K562 (cell line): ENCODE results near the gene DNM1. TPM values are rescaled to one million over a fixed set of nuclear protein-coding genes. Genes with fewer than 3 reads are reported as not detected.

Experiments used
- ATAC-seq: fragments of 200-7000 bp; cut with Tn5 transposase; 3 replicates; pipeline ENCODE4 v1.9.1; 2020; ENCODE audit warnings: moderate library complexity
- BruUV-seq: library from RNA; stranded (reverse); fragments of 400-500 nt; replicated peaks from 2 replicates; lab custom pipeline; 2021; lab: Mats Ljungman, UMichigan
- CTCF ChIA-PET: fragments of 300-600 bp; formaldehyde crosslinking; extraction: SDS; loops from one replicate; lab custom pipeline; 2021; ENCODE audit warnings: low intra/inter-chr PET ratio; lab: Yijun Ruan, JAX
- POLR2A ChIA-PET: fragments of 300-600, 350-650 bp; sonication (Branson Sonifier 250); formaldehyde crosslinking; extraction: SDS; loops from one replicate; lab custom pipeline; 2021; ENCODE audit warnings: antibody characterized with exemption, inconsistent platforms; lab: Yijun Ruan, JAX
- DNase-seq, 4 experiments: peaks; one replicate each; pipeline versions ENCODE4 v3.0.0 to v3.0.0-alpha.2; 2011 to 2018; ENCODE audit warnings: low spot score in 3 of 4, mixed read lengths in 3 of 4; ENCODE audit errors: extremely low read depth in 1 of 4
- FAIRE-seq: peaks from 2 replicates; lab custom pipeline; 2011; peaks lifted over from hg19 to GRCh38; lab: Jason Lieb, UNC
- H2AFZ ChIP-seq: 2 replicates; pipeline ENCODE4 v1.6.0; 2011; ENCODE audit warnings: low read depth, low read length, control low read depth, inconsistent platforms
- H3K27ac ChIP-seq: fragments of 200-600 bp; 3 replicates; pipeline ENCODE4 v1.8.0; 2011; ENCODE audit warnings: low read depth, mild to moderate bottlenecking, control low read depth, inconsistent platforms, low read length, moderate library complexity, mixed read lengths; ENCODE audit errors: extremely low read depth
- H3K27me3 ChIP-seq, 2 experiments: fragments of 300-600 bp in 1 of 2; 2 replicates in 1 of 2; 3 replicates in 1 of 2; pipeline versions ENCODE4 v1.6.0 to v1.8.0; 2011; ENCODE audit warnings: inconsistent platforms in 2 of 2, low read length in 2 of 2, mild to moderate bottlenecking in 1 of 2, mixed read lengths in 1 of 2, moderate library complexity in 1 of 2; ENCODE audit not compliant: control insufficient read depth in 2 of 2, insufficient read depth in 2 of 2
- H3K36me3 ChIP-seq: fragments of 300-600 bp; 3 replicates; pipeline ENCODE4 v1.8.0; 2011; ENCODE audit warnings: mild to moderate bottlenecking, low read length, inconsistent platforms; ENCODE audit not compliant: control insufficient read depth, insufficient read depth
- H3K4me1 ChIP-seq, 2 experiments: fragments of 200-600 bp in 1 of 2; replicated peaks in 1 of 2; 2 replicates in 1 of 2; 3 replicates in 1 of 2; pipeline versions ENCODE4 v1.5.1 to v1.8.0; 2011; ENCODE audit warnings: inconsistent platforms in 2 of 2, low read length in 2 of 2, mild to moderate bottlenecking in 1 of 2, mixed read lengths in 1 of 2, moderate library complexity in 1 of 2; ENCODE audit not compliant: control insufficient read depth in 2 of 2, insufficient read depth in 2 of 2
- H3K4me2 ChIP-seq: 2 replicates; pipeline ENCODE4 v1.6.1; 2011; ENCODE audit warnings: low read length, control low read depth, inconsistent platforms, mixed read lengths; ENCODE audit not compliant: insufficient read depth
- H3K4me3 ChIP-seq: fragments of 200-600 bp; sonication (generic), shearing (Covaris generic); 2 replicates; pipeline ENCODE4 v1.5.1; 2016; ENCODE audit warnings: control low read depth, inconsistent platforms
- H3K79me2 ChIP-seq: fragments of 200-600 bp; 3 replicates; pipeline ENCODE4 v1.8.0; 2011; ENCODE audit warnings: low read length, inconsistent platforms; ENCODE audit not compliant: control insufficient read depth, insufficient read depth
- H3K9ac ChIP-seq, 2 experiments: 2 replicates each; pipeline versions ENCODE4 v1.6.0 to v1.6.1; 2011; ENCODE audit warnings: low read depth in 2 of 2, low read length in 2 of 2, control low read depth in 1 of 2, inconsistent platforms in 1 of 2, mild to moderate bottlenecking in 1 of 2, mixed read lengths in 1 of 2; ENCODE audit not compliant: insufficient read depth in 1 of 2
- H3K9me1 ChIP-seq: one replicate; pipeline ENCODE4 v1.6.0; 2011; ENCODE audit warnings: inconsistent platforms, mild to moderate bottlenecking, low read length, moderate library complexity; ENCODE audit not compliant: control insufficient read depth, insufficient read depth
- H3K9me3 ChIP-seq: replicated peaks from 2 replicates; pipeline ENCODE4 v1.5.1; 2011; ENCODE audit warnings: low read depth, low read length, inconsistent platforms; ENCODE audit not compliant: control insufficient read depth, insufficient read depth
- H4K20me1 ChIP-seq: replicated peaks from 2 replicates; pipeline ENCODE4 v1.6.1; 2011; ENCODE audit warnings: low read length, inconsistent platforms, mixed read lengths; ENCODE audit not compliant: control insufficient read depth, insufficient read depth
- E2F8 ChIP-seq: fragments of 450-650 bp; IDR thresholded peaks from 2 replicates; pipeline ENCODE4 v1.7.1; 2018; ENCODE audit warnings: mild to moderate bottlenecking, low read depth; ENCODE audit not compliant: partially characterized antibody
- EZH2 ChIP-seq: IDR thresholded peaks from 2 replicates; pipeline ENCODE4 v1.6.1; 2012; ENCODE audit warnings: low read depth, mild to moderate bottlenecking, inconsistent platforms, low read length, borderline replicate concordance
- JUNB ChIP-seq: fragments of 450-650 bp; formaldehyde crosslinking; conservative IDR thresholded peaks from 2 replicates; pipeline ENCODE4 v1.4.0; 2020; ENCODE audit warnings: mild to moderate bottlenecking
- KAT7 ChIP-seq: sonication (generic); formaldehyde crosslinking; IDR thresholded peaks from 2 replicates; pipeline ENCODE4 v1.8.0; 2022; ENCODE audit warnings: missing genetic modification reagents, mild to moderate bottlenecking, borderline replicate concordance
- MBD2 ChIP-seq: sonication (generic); IDR thresholded peaks from 2 replicates; pipeline ENCODE4 v1.6.1; 2016; ENCODE audit warnings: low read depth, borderline replicate concordance
- NR2C1 ChIP-seq, 2 experiments: fragments of 450-650 bp; IDR thresholded peaks; 2 replicates each; pipeline ENCODE4 v1.6.1; 2017; ENCODE audit warnings: mild to moderate bottlenecking in 2 of 2, antibody characterized with exemption in 1 of 2, inconsistent platforms in 1 of 2, missing compliant biosample characterization in 1 of 2, missing genetic modification characterization in 1 of 2
- NR2F6 ChIP-seq: fragments of 450-650 bp; formaldehyde crosslinking; IDR thresholded peaks from 2 replicates; pipeline ENCODE4 v1.4.0; 2020; ENCODE audit warnings: mild to moderate bottlenecking
- RBM34 ChIP-seq: fragments of 200-400 bp; formaldehyde crosslinking; IDR thresholded peaks from 2 replicates; pipeline ENCODE4 v1.6.1; 2018; ENCODE audit warnings: low read length, borderline replicate concordance; ENCODE audit not compliant: insufficient read depth
- RFX7 ChIP-seq: fragments of 250-450 bp; sonication (Bioruptor Pico); IDR thresholded peaks from 2 replicates; pipeline ENCODE4 v1.5.1; 2021; ENCODE audit warnings: mild to moderate bottlenecking
- SAFB2 ChIP-seq: fragments of 200-400 bp; formaldehyde crosslinking; IDR thresholded peaks from 2 replicates; pipeline ENCODE4 v1.6.1; 2018; ENCODE audit warnings: borderline replicate concordance, low read length, low read depth, moderate library complexity; ENCODE audit not compliant: severe bottlenecking
- SNIP1 ChIP-seq: fragments of 450-650 bp; IDR thresholded peaks from 2 replicates; pipeline ENCODE4 v1.7.1; 2017; ENCODE audit warnings: low read depth, mild to moderate bottlenecking
- TAL1 ChIP-seq: fragments of 450-650 bp; IDR thresholded peaks from 2 replicates; pipeline ENCODE4 v1.6.1; 2016; ENCODE audit warnings: mild to moderate bottlenecking
- THAP12 ChIP-seq: fragments of 250-450 bp; sonication (Bioruptor Pico); IDR thresholded peaks from 2 replicates; pipeline ENCODE4 v1.9.0; 2021; ENCODE audit warnings: mild to moderate bottlenecking, inconsistent platforms
- ZNF592 ChIP-seq: fragments of 450-650 bp; IDR thresholded peaks from 2 replicates; pipeline ENCODE4 v1.6.1; 2017; ENCODE audit warnings: antibody characterized with exemption, mild to moderate bottlenecking
- WGBS: fragments of 100-300 bp; shearing (Covaris generic); methylation state at CpG from one replicate; pipeline ENCODE4 v1.1.6; 2016; ENCODE audit warnings: low coverage, mixed read lengths; ENCODE audit not compliant: insufficient coverage; ENCODE audit errors: missing lambda C conversion rate; 5-methylcytosine and 5-hydroxymethylcytosine counted together
- in situ Hi-C: fragments of 300-500 bp; cut with MboI; formaldehyde crosslinking; loops from 4 replicates; pipeline ENCODE4 v1.15.0; 2018; ENCODE audit warnings: inconsistent platforms, mixed read lengths
- intact Hi-C: fragments of 100-400 bp; cut with micrococcal nuclease; formaldehyde crosslinking; loops from 2 replicates; pipeline ENCODE4 v1.14.2; 2022
- polyA plus RNA-seq, 8 experiments: library from polyadenylated mRNA; depleted of rRNA in 4 of 8; stranded (reverse) in 5 of 8; unstranded in 3 of 8; fragments of >200 nt; fragmentation: Nextera tagmentation in 2 of 8; fragmentation: Illumina TruSeq in 1 of 8; extraction: Ambion mirVana in 2 of 8; extraction: Trizol in 1 of 8; gene quantifications; 2 replicates each; pipeline versions ENCODE4 v1.2.1 to v1.2.3, GENCODE V29; 2011 to 2014; ENCODE audit warnings: inconsistent platforms in 1 of 8, missing spikeins in 1 of 8
- total RNA-seq, 7 experiments: library from RNA; depleted of rRNA in 6 of 7; stranded (reverse); fragments of >200 nt in 6 of 7; fragmentation: Illumina TruSeq in 2 of 7; extraction: Trizol in 2 of 7; gene quantifications; 2 replicates each; pipeline versions ENCODE4 v1.2.1 to v1.2.3, GENCODE V29; 2011 to 2021; ENCODE audit warnings: low replicate concordance in 1 of 7

Gene DNM1
- total and polyA plus RNA-seq, 9 of the 15 experiments (the other 6 are each of a cell fraction or from before 2014, with no cell fraction given): 0.39 to 23.1 (median 9.1) TPM

GRCh38 chr9:128282500-128282899 is 79.3 kb downstream of the DNM1 start:
- no peak overlapping the region for H3K4me3 ChIP-seq
- CTCF ChIA-PET: no interaction called here
- in situ Hi-C loops: loop anchor here (25.0 kb wide), 1 partner anchor 1505 kb away; no protein-coding TSS in a partner anchor
- TF ChIP-seq EZH2 (no peak), ZNF592 (no peak), KAT7 (CRISPR knock-in tag) (no peak), RFX7 (CRISPR knock-in tag) (no peak), MBD2 (no peak), JUNB (CRISPR knock-in tag) (no peak), SNIP1 (no peak), NR2C1 (IDR thresholded peaks at IDR 0.05) (no peak), NR2C1 (tag; IDR thresholded peaks at IDR 0.05) (no peak), RBM34 (no peak), THAP12 (CRISPR knock-in tag) (no peak), NR2F6 (CRISPR knock-in tag) (no peak), SAFB2 (no peak), TAL1 (no peak), E2F8 (no peak)

More at GRCh38 chr9:128282500-128282899, 79.3 kb downstream of the DNM1 start:
- Histone ChIP-seq H3K36me3 (peaks cover 23% of the 10 kb centered on the region), H3K27me3 (no peaks in the 10 kb centered on the region), H2AFZ (no peak overlapping the region), H3K4me2 (no peak overlapping the region), H3K9ac (no peak overlapping the region), H3K9me3 (0 out of 2 replicates have a peak, but pooled peaks cover 2% of the 10 kb centered on the region), H3K4me1 (peaks cover 22 to 28% of the 10 kb centered on the region in 2 experiments), H3K79me2 (peaks cover 4% of the 10 kb centered on the region), H3K27ac (no peak overlapping the region), H4K20me1 (no peaks in the 10 kb centered on the region; the same call in 1 of the 2 replicates), H3K9me1 (no peaks in the 10 kb centered on the region)
- 87% methylated on average over 6 of the region's 6 CpGs for WGBS
- BruUV-seq: no TSS peak
- POLR2A ChIA-PET: interaction anchor here (0.8 kb wide), 2 partner anchors 10 to 12 kb away, joined by 3 to 4 read pairs; no protein-coding TSS in a partner anchor
- no peak for FAIRE-seq
- ATAC-seq: no peak
- intact Hi-C loops: no loop called here
- DNase-seq: peak in 1 of 4 experiments; percentile 22
